HCT116 (cell line): ENCODE results near the gene ASGR1. TPM values are rescaled to one million over a fixed set of nuclear protein-coding genes. Genes with fewer than 3 reads are reported as not detected.

Experiments
- ATAC-seq: fragments of 200-7000 bp; cut with Tn5 transposase; 2 replicates; pipeline ENCODE4 v1.9.1; 2020; ENCODE audit warnings: mild to moderate bottlenecking, moderate library complexity
- BruUV-seq: library from RNA; stranded (reverse); fragments of 400-500 nt; replicated peaks from 2 replicates; lab custom pipeline; 2021; lab: Mats Ljungman, UMichigan
- CTCF ChIA-PET: fragments of 300-600 bp; sonication (Branson Sonifier 250); formaldehyde crosslinking; loops from one replicate; lab custom pipeline; 2021; ENCODE audit warnings: antibody characterized with exemption; lab: Charles Lee
- POLR2A ChIA-PET: fragments of 300-600, 350-600 bp; sonication (Branson Sonifier 250); formaldehyde crosslinking; loops from one replicate; lab custom pipeline; 2021; ENCODE audit warnings: antibody characterized with exemption; lab: Charles Lee
- RAD21 ChIA-PET, 2 experiments: fragments of 300-600 bp; sonication (Branson Sonifier 250); formaldehyde crosslinking; loops; one replicate each; lab custom pipeline; 2023; ENCODE audit warnings: low total read pairs in 2 of 2; ENCODE audit not compliant: uncharacterized antibody in 2 of 2, unreplicated experiment in 2 of 2, low non-redundant PET in 1 of 2; lab: Charles Lee
- DNase-seq: peaks from one replicate; pipeline ENCODE4 v3.0.0-alpha.2; 2010; ENCODE audit warnings: low read depth, low spot score
- H2AFZ ChIP-seq: fragments of 200-600 bp; shearing (Covaris generic), sonication (generic); 2 replicates; pipeline ENCODE4 v1.6.1; 2017; ENCODE audit warnings: low read depth, mixed run types, mixed read lengths, antibody characterized with exemption, low read length; ENCODE audit not compliant: poor library complexity, severe bottlenecking
- H3K27ac ChIP-seq: 2 replicates; pipeline ENCODE4 v1.5.1; 2012; ENCODE audit warnings: low read depth, low read length
- H3K27me3 ChIP-seq: fragments of 200-600 bp; sonication (generic); 2 replicates; pipeline ENCODE4 v1.6.1; 2016; ENCODE audit warnings: mixed run types, low read length, mixed read lengths; ENCODE audit not compliant: insufficient read depth
- H3K36me3 ChIP-seq, 2 experiments: fragments of 200-500 bp in 1 of 2; fragments of 200-600 bp in 1 of 2; sonication (Bioruptor generic) in 1 of 2; sonication (generic) in 1 of 2; 2 replicates each; pipeline versions ENCODE4 v1.5.1 to v1.6.1; 2014 to 2016; ENCODE audit warnings: low read length in 2 of 2, inconsistent platforms in 1 of 2, mixed read lengths in 1 of 2, mixed run types in 1 of 2; ENCODE audit not compliant: insufficient read depth in 2 of 2, control insufficient read depth in 1 of 2
- H3K4me1 ChIP-seq, 2 experiments: fragments of 200-600 bp in 1 of 2; sonication (generic) in 1 of 2; 2 replicates each; pipeline versions ENCODE4 v1.5.1 to v1.6.1; 2012 to 2017; ENCODE audit warnings: low read length in 2 of 2, inconsistent platforms in 1 of 2, mild to moderate bottlenecking in 1 of 2, mixed read lengths in 1 of 2, mixed run types in 1 of 2, moderate library complexity in 1 of 2; ENCODE audit not compliant: insufficient read depth in 2 of 2, control insufficient read depth in 1 of 2
- H3K4me2 ChIP-seq: fragments of 200-600 bp; sonication (generic); 2 replicates; pipeline ENCODE4 v1.6.1; 2017; ENCODE audit warnings: mixed run types, low read length, mixed read lengths
- H3K4me3 ChIP-seq, 2 experiments: fragments of 200-600 bp in 1 of 2; sonication (generic) in 1 of 2; replicated peaks in 1 of 2; 2 replicates each; pipeline ENCODE4 v1.5.1; 2011 to 2016; ENCODE audit warnings: low read length in 2 of 2, control low read depth in 1 of 2, low read depth in 1 of 2, mild to moderate bottlenecking in 1 of 2, mixed read lengths in 1 of 2, mixed run types in 1 of 2
- H3K79me2 ChIP-seq: fragments of 200-600 bp; sonication (generic); 2 replicates; pipeline ENCODE4 v1.6.1; 2017; ENCODE audit warnings: mild to moderate bottlenecking, mixed run types, low read length, moderate library complexity, mixed read lengths; ENCODE audit not compliant: insufficient read depth
- H3K9ac ChIP-seq: fragments of 200-600 bp; sonication (generic); 2 replicates; pipeline ENCODE4 v1.6.1; 2016; ENCODE audit warnings: low read length, mixed read lengths
- H3K9me2 ChIP-seq: fragments of 200-600 bp; sonication (generic), shearing (Covaris generic); 2 replicates; pipeline ENCODE4 v1.6.1; 2017; ENCODE audit warnings: mixed run types, mild to moderate bottlenecking, moderate library complexity; ENCODE audit not compliant: insufficient read depth
- H3K9me3 ChIP-seq, 2 experiments: fragments of 200-500 bp in 1 of 2; fragments of 200-600 bp in 1 of 2; sonication (Bioruptor generic) in 1 of 2; sonication (generic) in 1 of 2; 2 replicates each; pipeline ENCODE4 v1.6.1; 2014 to 2017; ENCODE audit warnings: low read length in 2 of 2, mixed read lengths in 2 of 2, inconsistent platforms in 1 of 2, low read depth in 1 of 2, mild to moderate bottlenecking in 1 of 2, mixed run types in 1 of 2, moderate library complexity in 1 of 2; ENCODE audit not compliant: control insufficient read depth in 1 of 2, insufficient read depth in 1 of 2
- H4K20me1 ChIP-seq: fragments of 200-600 bp; sonication (generic), shearing (Covaris generic); 2 replicates; pipeline ENCODE4 v1.6.1; 2017; ENCODE audit warnings: mixed run types, mild to moderate bottlenecking, moderate library complexity; ENCODE audit not compliant: insufficient read depth
- ATF3 ChIP-seq: IDR thresholded peaks from 2 replicates; pipeline ENCODE4 v1.6.1; 2012
- CTCF ChIP-seq, 3 experiments: fragments of 200-600 bp in 1 of 3; sonication (generic) in 1 of 3; IDR thresholded peaks in 2 of 3; conservative IDR thresholded peaks in 1 of 3; 2 replicates each; pipeline ENCODE4 v1.5.1; 2012 to 2017; ENCODE audit warnings: low read depth in 2 of 3, low read length in 2 of 3, antibody characterized with exemption in 1 of 3, borderline replicate concordance in 1 of 3, control low read depth in 1 of 3, mild to moderate bottlenecking in 1 of 3, mixed read lengths in 1 of 3, mixed run types in 1 of 3, moderate library complexity in 1 of 3; ENCODE audit not compliant: insufficient read depth in 1 of 3
- ELF1 ChIP-seq: IDR thresholded peaks from 2 replicates; pipeline ENCODE4 v1.6.1; 2012; ENCODE audit warnings: low read depth, borderline replicate concordance
- EZH2 ChIP-seq: fragments of 200-600 bp; sonication (generic); IDR thresholded peaks from 2 replicates; pipeline ENCODE4 v1.6.1; 2017; ENCODE audit warnings: antibody characterized with exemption, mixed run types
- EZH2phosphoT487 ChIP-seq: fragments of 200-600 bp; IDR thresholded peaks from 2 replicates; pipeline ENCODE4 v1.6.1; 2018; ENCODE audit warnings: antibody characterized with exemption, borderline replicate concordance
- FOSL1 ChIP-seq: IDR thresholded peaks from 2 replicates; pipeline ENCODE4 v1.6.1; 2012; ENCODE audit warnings: low read depth
- intact Hi-C: fragments of 100-400 bp; cut with micrococcal nuclease; formaldehyde crosslinking; loops from 2 replicates; pipeline ENCODE4 v1.10.0; 2022
- total RNA-seq: library from RNA; stranded (reverse); gene quantifications from one replicate; pipeline ENCODE4 v1.2.1, GENCODE V29; 2021; ENCODE audit not compliant: unreplicated experiment
- TF ChIP-seq, protein P1 (sequence below): IDR thresholded peaks from 2 replicates; pipeline ENCODE4 v1.6.1; 2012
- TF ChIP-seq, protein P2 (sequence below): IDR thresholded peaks from 2 replicates; pipeline ENCODE4 v1.6.1; 2011; ENCODE audit warnings: mild to moderate bottlenecking, low read length, moderate library complexity; ENCODE audit not compliant: insufficient replicate concordance; ENCODE audit errors: extremely low read depth

ASGR1 gene
- total RNA-seq, 1 experiment from 2014 or later = 1.2 TPM

DNA sequence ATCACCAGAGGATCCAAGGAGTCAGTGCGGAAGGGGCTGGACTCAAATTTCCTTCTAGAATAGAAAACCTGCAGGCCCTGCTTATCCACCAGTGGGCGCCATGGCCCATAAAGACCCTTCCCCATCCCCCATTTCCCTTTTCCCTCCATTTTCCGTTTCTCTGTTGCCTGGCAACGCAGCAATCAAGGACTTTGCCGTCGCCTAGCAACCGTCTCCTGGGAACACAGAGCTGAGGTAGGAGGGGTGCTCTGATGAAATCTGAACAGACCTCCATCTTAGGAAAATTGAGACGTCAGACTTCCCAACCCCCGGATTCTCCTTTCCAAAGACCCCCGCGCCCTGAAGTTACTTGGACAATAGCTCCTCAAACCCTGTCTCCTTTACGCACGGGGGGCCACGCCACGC, 34.7 kb upstream of the ASGR1 start:
- no peak overlapping the region for H3K9ac ChIP-seq
- peak overlapping the region; percentile 68 for H3K4me2 ChIP-seq
- no TSS peak for BruUV-seq
- H3K27ac ChIP-seq = no peak overlapping the region
- H3K36me3 ChIP-seq = no peaks in the 10 kb centered on the region
- ChIA-PET RAD21 (interaction anchor here in 1 of 2 experiments (1.1 kb wide), 1 partner anchor 168 kb away, joined by 3 read pairs; no protein-coding TSS in a partner anchor), CTCF (interaction anchor here (1.0 to 2.7 kb wide), 3 partner anchors 53 to 178 kb away, joined by 3 to 19 read pairs (median 3); partner anchors contain the start of gene SLC16A13), POLR2A (interaction anchor here (1.2 to 1.3 kb wide), 3 partner anchors 29 to 168 kb away, joined by 3 to 4 read pairs (median 3); partner anchors contain the start of gene GABARAP)
- H3K9me3 ChIP-seq = no peaks in the 10 kb centered on the region
- ATAC-seq (peak; percentile 15), DNase-seq (peak; percentile 72)
- no peak overlapping the region for H3K4me3 ChIP-seq
- no peak overlapping the region for H2AFZ ChIP-seq
- H3K27me3 ChIP-seq = no peaks in the 10 kb centered on the region
- no peaks in the 10 kb centered on the region for H3K9me2 ChIP-seq
- H4K20me1 ChIP-seq = no peaks in the 10 kb centered on the region
- intact Hi-C loops = loop anchor here (1.0 kb wide), 1 partner anchor 168 kb away; no protein-coding TSS in a partner anchor
- H3K79me2 ChIP-seq = no peaks in the 10 kb centered on the region
- H3K4me1 ChIP-seq = peaks cover 7 to 49% of the 10 kb centered on the region in 2 experiments; a peak in 3 of 4 replicates
- TF ChIP-seq CTCF (IDR thresholded peaks at IDR 0.05 in 2 of 3, conservative IDR thresholded peaks at IDR 0.05 in 1 of 3; ENCODE audit: borderline replicate concordance in 1 of 3, insufficient read depth in 1 of 3, low read depth in 2 of 3, low read length in 2 of 3) = peak in 2 of 3 experiments; percentile 48 to 54; a peak in 4 of 6 replicates
- TF ChIP-seq, protein P1, sequence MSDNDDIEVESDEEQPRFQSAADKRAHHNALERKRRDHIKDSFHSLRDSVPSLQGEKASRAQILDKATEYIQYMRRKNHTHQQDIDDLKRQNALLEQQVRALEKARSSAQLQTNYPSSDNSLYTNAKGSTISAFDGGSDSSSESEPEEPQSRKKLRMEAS = no peak

DNA sequence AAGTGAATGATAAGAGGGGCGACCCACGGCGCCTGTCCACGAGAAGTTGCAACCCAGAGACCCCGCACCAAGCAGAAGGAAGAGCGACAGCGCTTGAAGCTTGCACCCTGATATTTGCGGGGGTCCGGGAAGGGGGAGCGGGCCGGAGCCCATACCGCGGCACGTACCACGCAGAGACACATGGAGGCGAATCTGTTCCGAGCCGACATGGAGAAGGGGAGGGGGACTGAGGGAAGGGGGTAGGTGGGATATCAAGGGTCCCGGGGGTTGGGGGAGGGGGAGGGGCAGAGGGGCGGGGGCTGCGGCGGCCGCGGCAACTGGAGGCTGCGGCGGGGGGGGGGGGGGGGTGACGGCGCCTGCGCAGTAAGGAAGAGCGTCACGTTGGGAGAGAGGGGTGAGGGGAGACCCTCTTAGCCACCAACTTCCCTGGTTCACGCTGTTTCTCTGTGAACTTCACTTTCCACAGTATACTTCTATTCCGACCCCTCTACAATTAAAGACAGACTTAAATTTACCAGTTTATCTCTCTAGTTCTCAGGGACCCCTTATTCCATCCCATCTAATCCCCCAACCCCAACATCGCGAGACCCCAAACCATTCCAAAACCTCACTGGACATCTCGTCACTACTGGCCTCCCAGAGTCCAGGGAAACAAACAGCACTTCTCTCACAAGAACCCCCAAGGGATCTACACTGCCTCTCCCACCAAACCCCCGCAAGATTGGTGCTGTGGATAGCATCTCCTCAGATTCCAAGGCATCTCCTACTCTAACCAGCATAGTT, 32.5 kb upstream of the ASGR1 start:
- Histone ChIP-seq H3K4me1 (peaks cover 7 to 31% of the 10 kb centered on the region in 2 experiments; a peak in 3 of 4 replicates), H3K9me3 (no peaks in the 10 kb centered on the region), H3K36me3 (no peaks in the 10 kb centered on the region), H3K9me2 (no peaks in the 10 kb centered on the region), H2AFZ (no peak overlapping the region), H3K9ac (no peak overlapping the region), H3K27me3 (no peaks in the 10 kb centered on the region), H3K4me3 (no peak overlapping the region), H4K20me1 (no peaks in the 10 kb centered on the region), H3K27ac (no peak overlapping the region), H3K4me2 (no peak overlapping the region), H3K79me2 (no peaks in the 10 kb centered on the region)
- DNase-seq = no peak
- ChIA-PET RAD21 (no interaction called here), POLR2A (no interaction called here), CTCF (no interaction called here)
- BruUV-seq = no TSS peak
- intact Hi-C loops = no loop called here
- no peak for ATAC-seq
- TF ChIP-seq, protein P1 = no peak
- TF ChIP-seq ELF1 (no peak), CTCF (IDR thresholded peaks at IDR 0.05 in 2 of 3, conservative IDR thresholded peaks at IDR 0.05 in 1 of 3; ENCODE audit: borderline replicate concordance in 1 of 3, insufficient read depth in 1 of 3, low read depth in 2 of 3, low read length in 2 of 3) (no peak), FOSL1 (no peak), ATF3 (no peak), EZH2phosphoT487 (no peak), EZH2 (no peak)
- TF ChIP-seq, protein P2, sequence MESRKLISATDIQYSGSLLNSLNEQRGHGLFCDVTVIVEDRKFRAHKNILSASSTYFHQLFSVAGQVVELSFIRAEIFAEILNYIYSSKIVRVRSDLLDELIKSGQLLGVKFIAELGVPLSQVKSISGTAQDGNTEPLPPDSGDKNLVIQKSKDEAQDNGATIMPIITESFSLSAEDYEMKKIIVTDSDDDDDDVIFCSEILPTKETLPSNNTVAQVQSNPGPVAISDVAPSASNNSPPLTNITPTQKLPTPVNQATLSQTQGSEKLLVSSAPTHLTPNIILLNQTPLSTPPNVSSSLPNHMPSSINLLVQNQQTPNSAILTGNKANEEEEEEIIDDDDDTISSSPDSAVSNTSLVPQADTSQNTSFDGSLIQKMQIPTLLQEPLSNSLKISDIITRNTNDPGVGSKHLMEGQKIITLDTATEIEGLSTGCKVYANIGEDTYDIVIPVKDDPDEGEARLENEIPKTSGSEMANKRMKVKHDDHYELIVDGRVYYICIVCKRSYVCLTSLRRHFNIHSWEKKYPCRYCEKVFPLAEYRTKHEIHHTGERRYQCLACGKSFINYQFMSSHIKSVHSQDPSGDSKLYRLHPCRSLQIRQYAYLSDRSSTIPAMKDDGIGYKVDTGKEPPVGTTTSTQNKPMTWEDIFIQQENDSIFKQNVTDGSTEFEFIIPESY = no peak
